Measurements from ENCODE around the gene MVB12B.

The MVB12B gene

DNA sequence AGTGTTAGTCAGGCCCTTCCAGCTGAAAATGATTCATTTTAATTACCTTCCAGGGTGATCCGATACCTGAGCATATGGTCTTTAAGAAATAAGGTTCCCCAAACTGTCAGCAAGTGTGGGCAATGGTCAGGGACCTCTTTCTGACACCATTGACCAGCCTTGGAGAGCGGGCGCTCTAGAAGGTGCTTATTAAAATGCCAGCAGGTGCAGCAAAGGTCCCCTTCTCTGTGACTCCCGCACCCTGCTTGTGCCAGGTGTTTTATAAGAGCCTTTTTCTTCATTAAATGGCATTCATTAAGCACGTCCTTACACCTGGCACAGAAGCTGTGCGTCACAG lies 85.3 kb downstream of the MVB12B start:
- no peak for DNase-seq

DNA sequence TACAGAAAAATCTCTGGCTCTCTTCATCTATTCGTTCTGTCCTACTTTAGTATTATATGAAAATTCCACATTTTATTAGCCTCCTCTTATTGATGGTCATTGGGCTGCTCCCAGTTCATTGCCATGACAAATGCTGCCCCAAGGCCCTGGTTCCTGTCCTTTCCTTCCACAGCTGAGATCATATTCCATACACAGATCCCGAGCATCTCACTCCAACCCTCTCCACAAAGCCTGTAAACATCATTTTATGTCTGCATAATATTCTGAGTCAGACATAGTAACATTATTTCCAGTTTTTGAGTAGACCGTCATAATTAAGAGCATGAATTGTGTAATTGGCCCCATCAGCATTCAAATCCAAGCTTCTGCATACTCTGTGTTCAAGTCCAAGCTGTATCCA lies 86.3 kb downstream of the MVB12B start:
- no peak for DNase-seq

DNA sequence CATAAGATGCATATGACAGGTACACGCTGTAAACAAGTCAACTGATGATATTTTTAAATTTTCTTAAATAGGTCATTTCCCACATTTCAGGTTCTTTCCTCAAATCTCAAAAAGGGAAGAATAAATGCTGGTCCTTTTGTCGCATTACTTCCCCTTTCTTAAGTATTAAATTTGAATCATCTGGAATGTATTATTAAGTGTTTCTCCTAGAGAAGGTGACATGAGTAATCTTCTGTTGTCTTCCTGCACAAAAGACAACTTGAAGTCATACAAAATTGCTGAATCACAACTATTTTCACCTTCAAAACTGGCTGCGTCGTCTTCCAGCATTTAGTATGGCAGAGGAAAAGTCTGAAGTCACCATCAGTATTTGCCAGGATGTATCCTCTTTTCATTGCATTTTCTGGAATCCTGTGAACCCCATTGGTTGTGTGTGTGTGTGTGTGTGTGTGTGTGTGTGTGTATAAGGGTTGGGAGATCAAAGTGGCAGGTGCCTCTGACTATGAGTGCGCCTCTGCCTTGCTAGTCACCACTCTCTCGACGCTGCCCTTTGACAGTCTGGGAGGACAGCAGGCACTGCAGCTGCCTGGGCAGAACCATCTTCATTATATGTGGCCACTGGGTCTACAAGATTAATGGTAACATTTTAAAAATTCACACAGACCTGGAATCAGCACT lies 86.9 kb downstream of the MVB12B start:
- DNase-seq, result no peak

DNA sequence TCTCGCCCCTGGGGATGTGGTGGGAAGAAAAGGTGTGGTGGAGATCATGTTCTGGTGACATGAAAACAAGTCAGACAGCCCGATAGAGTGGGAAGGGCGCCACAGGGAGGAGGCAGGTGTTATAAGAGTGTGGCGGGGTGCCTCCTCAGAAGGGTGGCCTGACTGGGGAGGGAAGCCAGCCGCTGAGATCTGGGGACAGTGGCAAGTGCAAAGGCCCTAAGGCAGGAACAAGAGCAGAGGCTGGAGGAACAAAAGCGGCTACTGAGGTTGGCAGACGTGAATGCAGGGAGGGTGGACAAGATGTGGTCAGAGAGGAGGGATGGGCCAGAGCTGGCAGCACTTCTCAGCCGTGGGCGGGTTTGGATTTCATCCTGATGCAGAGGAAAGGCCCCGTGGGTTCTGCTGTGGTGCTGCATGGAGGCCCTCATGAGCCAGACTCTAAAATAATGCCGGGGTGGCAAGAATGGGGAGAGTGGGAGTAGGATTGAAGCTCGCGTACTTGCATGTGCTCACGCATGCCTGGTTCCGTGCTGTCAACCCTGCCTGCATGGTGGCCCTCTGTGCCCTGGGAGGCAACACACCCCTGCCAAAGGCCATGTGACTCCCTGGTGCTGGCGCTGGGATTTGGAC lies 89.2 kb downstream of the MVB12B start:
- DNase-seq, result no peak

DNA sequence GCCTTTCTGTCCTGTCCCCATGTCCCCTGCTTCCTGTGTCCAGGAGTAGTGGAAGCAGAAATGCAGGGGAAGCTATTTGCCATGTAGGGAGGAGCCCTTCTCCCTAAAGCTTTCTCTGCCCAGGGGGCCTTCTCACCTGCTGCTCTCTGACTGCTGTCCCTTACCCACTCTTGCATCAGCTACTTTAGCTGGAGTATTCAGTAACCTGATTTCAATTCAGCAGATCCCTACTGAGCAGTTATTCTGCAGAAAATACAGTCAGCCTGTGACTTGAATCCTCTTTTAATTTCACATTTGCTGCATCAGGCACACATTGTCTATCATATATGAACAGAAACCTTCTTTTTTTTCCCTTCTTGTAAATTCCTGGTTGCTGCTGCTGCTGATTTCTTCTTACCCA lies 90.4 kb downstream of the MVB12B start:
- no peak for DNase-seq

DNA sequence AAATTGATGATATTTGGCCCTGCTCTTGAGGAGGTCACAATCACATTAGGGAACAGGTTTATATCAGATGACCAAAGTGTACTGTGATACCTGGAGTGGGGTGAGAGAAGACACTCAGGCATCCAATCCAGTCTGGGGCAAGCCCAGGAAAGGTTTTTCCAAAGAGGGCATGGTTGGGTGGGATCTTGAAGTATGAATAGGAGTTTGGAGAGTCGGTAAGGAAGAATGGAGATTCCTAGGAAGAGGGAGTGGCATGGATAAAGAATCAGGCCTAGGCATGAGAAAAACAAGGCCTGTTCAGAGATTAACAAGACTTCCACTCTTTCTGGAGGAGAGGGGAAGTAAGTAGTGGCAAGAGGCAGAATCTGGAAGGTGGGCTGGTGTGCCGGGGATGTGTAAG lies 91.1 kb downstream of the MVB12B start:
- no peak for DNase-seq

DNA sequence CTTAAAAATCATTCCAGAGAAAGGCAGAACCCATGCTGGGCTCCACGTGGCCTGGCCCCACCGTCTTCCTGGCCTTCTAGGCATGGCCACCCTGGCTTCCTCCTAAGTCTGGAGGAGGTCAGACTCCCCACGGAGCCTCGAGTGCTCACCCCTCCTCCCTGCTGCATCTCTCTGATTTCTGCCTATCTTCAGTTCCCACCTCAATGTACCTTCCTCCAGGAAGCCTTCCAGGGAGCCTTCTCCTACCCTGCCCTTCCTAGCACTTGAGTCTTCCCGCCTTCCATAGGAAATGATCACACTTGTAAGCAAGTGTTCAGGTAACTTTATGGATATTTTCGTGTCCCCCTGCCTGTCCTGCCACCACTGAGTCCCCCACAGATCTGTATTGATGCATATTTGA lies 92.0 kb downstream of the MVB12B start:
- DNase-seq, result no peak

DNA sequence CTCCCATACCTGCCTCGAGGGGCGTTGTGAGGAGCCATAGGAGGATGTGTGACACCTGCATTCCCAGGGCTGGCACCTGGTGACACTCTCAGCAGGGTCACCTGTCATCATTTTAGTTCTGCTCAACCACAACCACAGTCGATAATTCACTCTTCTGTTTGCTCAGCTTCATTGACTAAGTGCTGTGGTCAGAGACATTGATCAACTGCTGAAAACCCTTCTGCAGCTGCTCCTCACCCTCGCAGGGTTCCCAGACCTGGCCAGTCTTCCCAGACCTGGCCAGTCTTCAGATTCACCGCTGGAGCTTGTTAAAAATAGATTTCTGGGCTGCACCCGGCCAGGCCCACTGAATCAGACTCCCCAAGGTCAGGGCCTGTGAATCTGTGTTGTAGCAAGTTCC lies 92.8 kb downstream of the MVB12B start:
- DNase-seq, result no peak

DNA sequence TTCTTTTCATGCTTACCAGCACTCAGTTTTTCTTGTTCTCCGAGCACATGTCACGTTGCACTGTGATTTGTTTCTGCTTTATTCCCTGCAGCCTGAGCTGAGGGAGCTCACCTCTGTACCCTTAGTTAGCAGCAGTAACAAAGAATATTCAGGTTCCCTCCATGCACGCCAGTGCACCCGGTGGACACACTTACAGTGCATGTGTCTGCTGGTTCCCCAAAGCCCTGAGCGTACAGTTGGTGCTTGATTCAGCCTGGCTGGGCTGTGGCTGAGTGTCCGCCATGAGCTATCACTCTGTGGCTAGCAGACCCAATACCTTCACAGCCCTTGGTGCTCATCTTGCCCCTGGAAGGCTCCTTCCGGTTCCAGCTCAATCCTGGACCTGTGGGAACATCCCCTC lies 93.5 kb downstream of the MVB12B start:
- DNase-seq, result no peak

DNA sequence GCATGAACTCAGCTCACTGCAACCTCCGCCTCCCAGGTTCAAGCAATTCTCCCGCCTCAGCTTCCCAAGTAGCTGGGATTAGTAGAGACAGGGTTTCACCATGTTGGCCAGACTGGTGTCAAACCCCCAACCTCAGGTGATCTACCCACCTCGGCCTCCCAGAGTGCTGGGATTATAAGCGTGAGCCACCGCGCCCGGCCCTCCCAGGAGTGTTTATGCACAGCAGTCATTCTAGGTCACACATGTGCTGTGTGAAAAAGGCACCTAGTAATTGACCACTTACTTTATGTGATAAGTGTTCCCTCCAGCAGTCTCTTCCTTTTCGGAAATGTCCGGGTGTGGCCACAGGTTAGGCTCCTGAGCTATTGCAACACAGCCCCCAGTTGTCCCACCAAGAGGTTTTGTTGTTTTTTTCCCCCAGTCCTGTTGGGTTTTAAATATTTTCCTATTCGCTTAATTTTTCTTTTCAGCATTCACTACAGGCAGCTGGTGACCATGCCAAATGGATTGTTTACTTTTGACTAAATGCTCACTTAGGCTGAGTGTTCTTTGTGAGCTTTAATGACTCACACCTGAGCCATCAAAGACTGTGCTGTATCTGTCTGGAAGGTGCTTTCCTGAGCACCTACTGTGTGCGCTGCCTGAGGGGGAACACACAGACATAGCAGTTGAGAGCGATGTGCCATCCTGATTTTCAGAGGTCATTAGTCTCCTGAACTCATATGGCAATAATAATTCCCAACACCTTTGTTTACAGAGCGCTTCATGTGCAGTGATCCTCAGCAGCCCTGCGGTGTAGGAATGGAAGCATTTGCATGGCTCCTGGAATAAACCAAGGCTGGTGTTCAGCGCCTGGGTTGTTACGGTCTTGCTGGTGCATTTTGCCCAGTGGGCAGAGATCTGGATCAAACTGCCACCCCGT lies 94.3 kb downstream of the MVB12B start:
- DNase-seq, result no peak

DNA sequence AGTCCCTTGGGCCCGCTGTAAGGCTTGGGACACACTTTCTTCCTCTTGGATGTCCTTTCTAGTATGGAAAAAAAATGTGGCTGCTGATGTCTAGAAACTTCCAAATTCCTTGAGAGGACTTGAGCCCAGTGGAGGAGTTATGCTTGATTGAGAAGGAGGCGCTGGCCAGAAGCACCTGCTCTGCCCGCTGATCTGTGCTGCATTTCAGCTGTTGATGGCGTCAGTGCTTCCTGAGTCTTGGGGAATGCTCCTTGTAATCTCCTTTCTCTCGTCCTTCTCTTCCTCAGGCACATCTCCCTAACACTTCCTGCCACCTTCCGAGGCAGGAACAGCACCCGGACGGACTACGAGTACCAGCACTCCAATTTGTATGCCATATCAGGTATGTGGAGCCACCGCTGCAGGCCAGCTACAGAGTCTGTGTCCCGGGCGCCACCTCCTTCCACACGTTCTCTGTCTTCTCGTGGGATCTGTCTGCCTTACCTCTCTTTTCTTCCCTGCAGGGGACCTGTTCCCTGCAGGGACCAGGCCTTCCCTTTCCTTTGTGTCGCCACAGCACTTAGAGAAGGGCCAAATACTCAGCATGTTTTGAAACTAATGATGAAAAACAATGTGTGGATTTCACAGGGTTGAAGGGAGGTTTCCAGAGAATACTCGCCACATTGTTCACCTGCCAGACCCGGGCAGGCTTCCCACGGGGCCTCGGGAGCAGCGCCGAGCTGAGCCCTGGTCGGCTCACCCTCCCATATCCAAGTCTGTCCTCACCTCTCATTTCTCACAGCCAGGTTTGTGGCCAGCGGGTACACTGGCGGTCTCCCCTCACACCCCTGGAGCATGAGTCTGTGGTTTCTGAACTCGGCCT lies 95.2 kb downstream of the MVB12B start:
- no peak for DNase-seq

DNA sequence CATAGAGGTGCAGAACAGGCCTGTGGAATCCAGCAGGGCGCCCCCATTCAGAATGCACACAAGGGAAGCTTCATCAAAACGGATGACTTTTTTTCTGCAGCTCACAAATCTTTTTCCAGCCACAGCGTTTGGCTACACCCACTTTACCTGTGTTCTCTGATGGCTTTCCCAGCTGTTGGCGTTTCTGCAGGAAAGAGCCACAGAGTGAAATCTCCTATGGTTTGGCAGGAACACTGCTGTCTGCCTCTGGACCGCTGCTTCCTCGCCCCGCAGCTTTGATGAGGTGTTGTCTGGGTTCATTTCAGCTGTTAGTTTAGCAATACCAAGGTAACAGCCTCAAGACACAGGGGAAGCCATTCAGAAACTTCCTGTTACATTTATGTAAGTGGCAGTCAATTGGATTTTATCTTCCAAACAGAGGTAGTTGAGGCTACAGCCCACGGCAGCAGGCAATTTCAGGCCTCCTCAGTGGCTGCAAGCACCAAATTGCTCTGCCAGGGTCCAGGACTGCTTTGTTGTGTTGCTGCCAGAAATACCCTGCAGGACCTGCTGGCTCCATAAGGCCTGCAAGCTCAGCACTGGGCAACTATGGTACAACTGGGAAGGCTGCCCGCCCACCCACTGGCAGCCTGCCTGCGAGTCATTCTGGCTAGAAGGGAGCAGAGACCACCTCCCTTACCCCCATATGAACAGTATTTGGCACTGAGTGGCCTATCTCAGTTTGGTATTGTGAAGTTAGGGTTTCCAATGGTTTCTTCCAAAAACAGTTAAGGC lies 96.7 kb downstream of the MVB12B start:
- no peak for DNase-seq

DNA sequence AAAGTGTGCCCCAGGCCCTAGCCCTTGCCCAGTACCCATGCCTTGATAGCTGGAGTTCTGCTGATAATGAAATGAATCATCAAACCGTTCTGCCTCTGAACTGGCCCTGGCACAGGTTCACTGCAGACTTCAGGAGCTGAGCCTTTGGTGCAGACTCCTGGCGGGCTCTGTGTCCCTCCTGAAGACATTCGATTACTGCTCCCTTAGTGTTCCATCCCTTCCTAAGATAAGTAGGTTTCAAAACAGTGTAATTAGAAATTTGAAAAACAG lies 97.2 kb downstream of the MVB12B start:
- no peak for DNase-seq

DNA sequence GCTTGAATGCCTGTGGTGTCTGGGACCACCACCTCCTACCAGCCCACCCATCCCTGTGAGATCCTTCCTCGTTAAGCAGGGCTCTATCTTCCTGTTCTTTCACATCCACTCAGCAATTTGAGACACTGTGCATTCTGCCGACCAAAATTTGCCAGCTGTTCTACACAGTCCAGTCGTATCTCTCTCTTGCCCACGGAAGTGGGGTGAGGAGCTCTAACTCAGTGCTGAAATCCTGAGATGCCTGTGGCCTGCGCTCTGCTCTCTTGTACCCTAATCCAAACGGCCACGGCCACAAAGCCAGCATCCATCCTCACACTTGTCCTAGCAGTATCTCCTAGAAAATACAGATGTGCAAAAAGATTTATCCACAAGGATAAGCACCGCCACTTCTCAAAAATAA lies 97.9 kb downstream of the MVB12B start:
- DNase-seq, result no peak

DNA sequence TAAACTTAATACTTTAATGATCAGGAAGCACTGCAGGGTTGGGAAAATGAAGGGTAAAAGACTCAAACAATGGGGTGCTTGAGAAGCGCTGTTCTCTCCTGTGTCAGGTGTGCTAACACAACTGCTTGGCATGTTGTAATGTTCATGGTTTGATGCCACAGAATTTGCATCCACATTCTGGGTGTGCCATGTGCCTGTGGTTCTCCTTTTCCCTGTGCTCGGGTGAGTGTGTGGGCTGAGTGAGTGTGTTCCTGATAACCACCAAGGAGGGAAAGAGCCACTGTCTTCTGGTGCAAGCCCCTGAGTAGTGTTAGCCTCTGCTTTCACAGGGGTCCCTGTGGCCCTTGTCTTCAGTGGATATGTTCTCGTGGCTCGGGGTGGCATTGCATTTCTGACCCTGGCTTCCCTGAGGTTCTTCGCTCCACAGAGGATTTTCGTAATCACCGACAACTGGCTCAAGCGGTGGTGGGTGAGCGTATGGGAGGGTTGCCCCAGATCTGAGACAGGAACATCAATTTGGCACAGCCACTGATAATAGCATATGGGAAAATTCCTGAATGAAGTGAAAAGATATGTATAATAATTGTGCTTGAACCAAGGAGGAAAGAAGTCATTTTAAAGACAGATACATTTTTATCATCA lies 102.0 kb downstream of the MVB12B start:
- no peak for DNase-seq

DNA sequence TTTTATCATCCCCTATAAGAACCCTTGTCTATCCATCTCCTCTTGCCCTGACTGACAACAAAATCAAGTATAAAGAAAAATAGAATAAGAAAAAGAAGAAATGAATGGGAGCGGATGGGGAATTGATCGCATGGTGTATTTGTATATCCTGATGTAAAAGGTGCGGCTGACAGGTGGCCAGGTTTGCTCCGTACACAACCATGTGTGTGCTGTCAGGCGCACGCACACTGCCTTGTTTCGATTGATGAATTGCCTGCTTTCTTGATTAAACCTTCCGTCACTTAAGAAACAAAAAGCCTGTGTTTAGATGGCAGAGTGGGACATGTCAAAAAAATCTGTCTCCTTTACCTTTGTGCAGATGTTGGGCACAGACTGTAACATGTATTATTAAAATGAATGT lies 102.6 kb downstream of the MVB12B start:
- no peak for DNase-seq

DNA sequence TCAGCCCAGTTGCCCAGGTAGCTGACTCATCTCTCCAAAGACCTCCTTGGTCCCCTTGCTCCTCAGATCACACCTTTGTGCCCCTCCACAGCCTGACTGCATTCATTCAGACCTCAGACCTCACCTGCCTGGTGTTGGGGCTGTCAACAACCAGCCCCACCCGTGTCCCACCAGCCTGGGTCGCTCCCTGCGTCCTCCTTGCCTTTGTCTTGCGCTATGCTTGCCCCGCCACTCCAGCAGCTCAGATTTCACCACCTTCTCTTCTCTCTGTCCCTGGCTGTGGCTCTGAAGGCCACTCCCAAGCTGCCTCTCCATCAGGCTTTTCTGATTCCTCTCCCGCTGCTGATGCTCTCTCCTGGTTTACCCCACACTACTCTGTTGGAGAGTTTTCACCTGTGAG lies 103.5 kb downstream of the MVB12B start:
- DNase-seq, result no peak

DNA sequence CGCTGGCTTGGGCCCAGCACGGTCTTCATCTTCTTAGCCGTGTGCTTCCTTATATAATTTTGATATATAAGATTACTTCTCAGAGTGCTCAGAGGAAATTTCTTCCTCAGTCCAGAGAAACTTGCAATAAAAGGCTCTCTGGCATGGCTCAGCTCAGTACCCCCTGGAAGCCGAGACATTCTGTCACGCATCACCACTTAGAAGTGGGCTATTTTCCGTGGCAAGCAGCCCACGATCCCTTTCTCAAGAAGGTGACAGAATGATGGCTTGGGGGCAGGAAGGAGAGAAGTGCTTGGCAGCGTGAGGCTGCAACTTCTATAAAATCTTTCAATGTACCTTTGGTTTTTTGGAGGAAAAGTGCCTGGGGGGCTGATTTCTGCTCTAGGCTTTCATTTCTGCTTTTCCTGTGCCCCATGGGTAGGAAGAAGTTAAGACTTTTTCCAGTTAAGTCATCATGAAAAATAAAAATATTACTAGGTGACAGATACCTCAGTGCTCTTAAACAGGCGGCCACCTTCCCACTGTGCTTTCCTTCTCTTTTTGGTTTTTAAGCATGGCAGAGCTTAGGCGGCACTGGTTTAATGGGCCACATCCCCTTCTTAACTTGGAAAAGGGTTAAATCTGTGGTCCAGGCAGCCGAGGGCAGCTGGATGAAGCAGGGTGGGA lies 104.6 kb downstream of the MVB12B start:
- DNase-seq, result no peak

DNA sequence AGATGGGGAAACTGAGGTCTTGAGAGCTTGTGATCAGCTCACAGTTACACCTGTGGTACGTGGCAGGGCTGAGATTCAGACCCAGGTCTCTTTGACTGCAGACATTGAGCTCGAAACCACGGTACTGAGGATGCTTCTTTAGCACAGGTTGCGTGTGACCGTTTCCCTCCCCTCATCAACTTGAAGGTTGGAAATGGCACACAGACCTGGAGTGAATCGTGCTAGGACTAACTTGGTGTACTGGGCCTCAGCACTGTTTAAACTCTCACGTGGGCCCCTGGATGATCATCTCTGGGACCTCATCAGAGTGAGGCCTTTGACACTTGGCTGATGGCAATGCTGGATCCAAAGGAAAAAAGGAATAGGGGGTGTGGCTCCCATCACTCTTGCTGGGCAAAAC lies 106.0 kb downstream of the MVB12B start:
- no peak for DNase-seq

DNA sequence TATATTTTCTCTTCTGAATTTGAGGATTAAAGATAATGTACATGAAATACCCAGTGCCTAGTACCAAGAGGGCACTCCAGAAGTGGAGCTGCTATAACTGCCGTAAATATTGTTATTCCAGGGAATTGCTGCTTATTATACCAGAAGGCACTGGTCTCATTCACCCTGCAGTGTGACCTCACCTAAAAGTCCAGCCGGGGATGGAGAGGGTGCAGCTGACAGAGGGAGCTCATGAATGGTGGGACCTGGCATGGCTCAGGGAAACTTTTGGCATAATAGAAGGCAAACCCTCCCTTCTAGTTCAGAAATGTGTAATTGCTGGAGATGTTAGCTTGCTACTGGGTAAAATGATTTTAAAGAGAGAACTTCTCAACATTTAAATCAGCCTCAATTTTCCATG lies 108.5 kb downstream of the MVB12B start:
- DNase-seq, result no peak

DNA sequence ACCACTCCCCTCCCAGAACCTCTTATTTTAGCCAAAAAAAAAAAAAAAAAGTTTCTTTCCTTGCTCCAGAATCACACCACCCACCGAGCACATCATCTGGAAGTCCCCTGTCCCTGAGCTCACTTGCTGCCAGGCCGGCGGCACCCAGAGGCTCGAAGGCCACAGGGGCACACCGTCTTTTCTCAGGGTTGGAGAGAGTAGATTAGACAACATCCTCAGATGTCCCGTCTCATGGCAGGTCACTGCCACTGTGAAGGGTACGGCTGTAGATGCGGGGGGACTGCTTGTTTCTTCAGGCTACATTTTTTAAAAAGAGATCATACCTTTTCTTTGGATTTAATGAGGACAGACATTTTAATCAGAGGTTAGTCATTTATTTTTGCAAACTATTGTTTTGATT lies 109.0 kb downstream of the MVB12B start:
- no peak for DNase-seq

Data from activated CD4-positive, alpha-beta T cell treated with anti-CD3 and anti-CD28 coated beads, Interleukin-2, amount 50 U/mL, for 16 hours (primary cell).